Endothelial cell of umbilical vein (primary cell): Measurements from ENCODE around the gene LCLAT1.

Experiments
- CTCF ChIP-seq, 2 donors: IDR thresholded peaks; 1 replicate in 1 of 2; 2 replicates in 1 of 2; pipeline ENCODE4 v1.5.1; 2011; ENCODE audit warnings: low read length in 2 of 2, mild to moderate bottlenecking in 2 of 2, moderate library complexity in 2 of 2, control low read depth in 1 of 2, inconsistent platforms in 1 of 2, low read depth in 1 of 2; ENCODE audit not compliant: insufficient read depth in 1 of 2; ENCODE audit errors: extremely low read depth in 1 of 2
- EZH2 ChIP-seq: IDR thresholded peaks from 2 replicates; pipeline ENCODE4 v1.6.1; 2012; ENCODE audit warnings: borderline replicate concordance, low read depth, mild to moderate bottlenecking, moderate library complexity, low read length, inconsistent platforms; ENCODE audit not compliant: severe bottlenecking
- JUN ChIP-seq: IDR thresholded peaks from 2 replicates; pipeline ENCODE4 v1.6.1; 2011; ENCODE audit warnings: borderline replicate concordance, low read depth; ENCODE audit not compliant: insufficient read length, insufficient read depth
- MAX ChIP-seq: IDR thresholded peaks from 2 replicates; pipeline ENCODE4 v1.6.1; 2011; ENCODE audit not compliant: insufficient read depth, insufficient read length
- POLR2A ChIP-seq: IDR thresholded peaks from 2 replicates; pipeline ENCODE4 v1.6.1; 2012; ENCODE audit warnings: low read depth, mild to moderate bottlenecking, control low read depth, low read length
- POLR2AphosphoS5 ChIP-seq: IDR thresholded peaks from 2 replicates; pipeline ENCODE4 v1.6.1; 2012; ENCODE audit warnings: low read depth, mild to moderate bottlenecking, control low read depth, low read length, moderate library complexity; ENCODE audit not compliant: insufficient read depth

- TF ChIP-seq CTCF (IDR thresholded peaks at IDR 0.05; ENCODE audit: extremely low read depth in 1 of 2, insufficient read depth in 1 of 2, low read depth in 1 of 2, low read length in 2 of 2) (no peak), JUN (no peak), POLR2A (no peak), MAX (no peak), EZH2 (no peak), POLR2AphosphoS5 (no peak)
These were observed 244.3 kb downstream of the LCLAT1 start for GRCh38 chr2:30691091-30691947.
